Right ventricle myocardium superior (tissue), 1 donor: ENCODE results near the gene LPCAT2. TPM values are rescaled to one million over a fixed set of nuclear protein-coding genes. Genes with fewer than 3 reads are reported as not detected.

Source experiments
- ATAC-seq: fragments of 200-7000 bp; cut with Tn5 transposase; one replicate; pipeline ENCODE4 v1.9.1; 2020; ENCODE audit warnings: mild to moderate bottlenecking; ENCODE audit not compliant: poor library complexity
- DNase-seq: peaks from one replicate; pipeline ENCODE4 v3.0.0-alpha.2; 2020
- intact Hi-C: fragments of 100-400 bp; cut with DNase I; formaldehyde crosslinking; loops from one replicate; pipeline ENCODE4 v1.11.2; 2022
- total RNA-seq: library from RNA; stranded (reverse); fragmentation: NEBNext Ultra II Directional; extraction: Animal tissue kit (Norgen Biotek cat#: 25700); gene quantifications from one replicate; pipeline ENCODE4 v1.2.1, GENCODE V29; 2021
- donor health status: DM: no; HTN: yes; CAD: no; lungs with severe emphysema.

Gene LPCAT2
- total RNA-seq, 1 donor from 2014 or later: 9.6 TPM

GRCh38 chr16:55478827-55479429, 29.9 kb upstream of the LPCAT2 start, which contains the start of gene MMP2:
Gene MMP2 (plus strand): TSS chr16:55479198. CDS start chr16:55479480, 282 bp downstream.
- peak; percentile 64 for ATAC-seq
- intact Hi-C loops: no loop called here
- DNase-seq: peak; percentile 88

GRCh38 chr16:55479430-55480140, 29.3 kb upstream of the LPCAT2 start:
- no peak for DNase-seq
- no peak for ATAC-seq

GRCh38 chr16:55480228-55480655, 28.6 kb upstream of the LPCAT2 start:
- intact Hi-C loops: no loop called here
- DNase-seq: peak; percentile 92
- peak; percentile 66 for ATAC-seq

More at GRCh38 chr16:55479430-55480140, 29.3 kb upstream of the LPCAT2 start:
- intact Hi-C loops: no loop called here

GRCh38 chr16:55481023-55481422, 27.8 kb upstream of the LPCAT2 start:
- DNase-seq (no peak), ATAC-seq (no peak)
- intact Hi-C loops: no loop called here

GRCh38 chr16:55482056-55482455, 26.8 kb upstream of the LPCAT2 start:
- no peak for DNase-seq
- ATAC-seq: no peak

GRCh38 chr16:55487048-55487803, 21.6 kb upstream of the LPCAT2 start:
- DNase-seq: peak; percentile 70
- intact Hi-C loops: no loop called here
- ATAC-seq: peak; percentile 54

More at GRCh38 chr16:55482056-55482455, 26.8 kb upstream of the LPCAT2 start:
- intact Hi-C loops: no loop called here

GRCh38 chr16:55488306-55488705, 20.6 kb upstream of the LPCAT2 start:
- intact Hi-C loops: no loop called here
- DNase-seq (no peak), ATAC-seq (no peak)

- ATAC-seq (no peak), DNase-seq (no peak)
- intact Hi-C loops: no loop called here
Measured at GRCh38 chr16:55489119-55489955, 19.5 kb upstream of the LPCAT2 start.

GRCh38 chr16:55489956-55490265, 19.0 kb upstream of the LPCAT2 start:
- intact Hi-C loops: loop anchor here (10.0 kb wide), 1 partner anchor 55 kb away; no protein-coding TSS in a partner anchor
- ATAC-seq: no peak
- no peak for DNase-seq

GRCh38 chr16:55490301-55490700, 18.6 kb upstream of the LPCAT2 start:
- ATAC-seq: no peak
- intact Hi-C loops: loop anchor here (10.0 kb wide), 1 partner anchor 54 kb away; no protein-coding TSS in a partner anchor

GRCh38 chr16:55491691-55492090, 17.2 kb upstream of the LPCAT2 start:
- intact Hi-C loops: loop anchor here (10.0 kb wide), 1 partner anchor 53 kb away; no protein-coding TSS in a partner anchor
- DNase-seq (no peak), ATAC-seq (peak; percentile 11)

More at GRCh38 chr16:55490301-55490700, 18.6 kb upstream of the LPCAT2 start:
- no peak for DNase-seq

GRCh38 chr16:55492756-55493380, 16.0 kb upstream of the LPCAT2 start:
- ATAC-seq (no peak), DNase-seq (no peak)
- intact Hi-C loops: loop anchor here (10.0 kb wide), 1 partner anchor 52 kb away; no protein-coding TSS in a partner anchor

GRCh38 chr16:55494994-55495421, 13.9 kb upstream of the LPCAT2 start:
- DNase-seq: no peak
- ATAC-seq: peak; percentile 74
- intact Hi-C loops: loop anchor here (10.0 kb wide), 1 partner anchor 50 kb away; no protein-coding TSS in a partner anchor

GRCh38 chr16:55495616-55496289, 13.1 kb upstream of the LPCAT2 start:
- ATAC-seq: no peak
- DNase-seq: no peak
- intact Hi-C loops: loop anchor here (10.0 kb wide), 1 partner anchor 49 kb away; no protein-coding TSS in a partner anchor

GRCh38 chr16:55496509-55497145, 12.2 kb upstream of the LPCAT2 start:
- ATAC-seq (no peak), DNase-seq (no peak)
- intact Hi-C loops: loop anchor here (10.0 kb wide), 1 partner anchor 48 kb away; no protein-coding TSS in a partner anchor

- ATAC-seq: no peak
- intact Hi-C loops: loop anchor here (10.0 kb wide), 1 partner anchor 47 kb away; no protein-coding TSS in a partner anchor
- DNase-seq: no peak
Measured at GRCh38 chr16:55497558-55497957, 11.3 kb upstream of the LPCAT2 start.

- no peak for ATAC-seq
- no peak for DNase-seq
- intact Hi-C loops: loop anchor here (10.0 kb wide), 1 partner anchor 47 kb away; no protein-coding TSS in a partner anchor
Measured at GRCh38 chr16:55498101-55498500, 10.8 kb upstream of the LPCAT2 start.
